NOMO-1 treated with DMSO at 0.1 percent for 48 hours (cell line): ENCODE results near the gene C1orf167.

Experiments
- DNase-seq: peaks from one replicate; lab custom pipeline; 2025; ENCODE audit not compliant: unreplicated experiment; lab: John Stamatoyannopoulos, UW

C1orf167 gene

GRCh38 chr1:11835441-11836225 is 73.6 kb downstream of the C1orf167 start:
- DNase-seq: no peak

GRCh38 chr1:11836955-11837766 is 75.2 kb downstream of the C1orf167 start:
- no peak for DNase-seq

GRCh38 chr1:11837767-11838348 is 75.9 kb downstream of the C1orf167 start:
- no peak for DNase-seq

GRCh38 chr1:11838349-11839272 is 76.6 kb downstream of the C1orf167 start:
- DNase-seq: peak; percentile 48
